ENCODE results near the gene IGHMBP2. TPM values are rescaled to one million over a fixed set of nuclear protein-coding genes. Genes with fewer than 3 reads are reported as not detected.

Gene IGHMBP2
- total and polyA plus RNA-seq, 8 donors: 8.5 to 41.3 (median 12.4) TPM

DNA sequence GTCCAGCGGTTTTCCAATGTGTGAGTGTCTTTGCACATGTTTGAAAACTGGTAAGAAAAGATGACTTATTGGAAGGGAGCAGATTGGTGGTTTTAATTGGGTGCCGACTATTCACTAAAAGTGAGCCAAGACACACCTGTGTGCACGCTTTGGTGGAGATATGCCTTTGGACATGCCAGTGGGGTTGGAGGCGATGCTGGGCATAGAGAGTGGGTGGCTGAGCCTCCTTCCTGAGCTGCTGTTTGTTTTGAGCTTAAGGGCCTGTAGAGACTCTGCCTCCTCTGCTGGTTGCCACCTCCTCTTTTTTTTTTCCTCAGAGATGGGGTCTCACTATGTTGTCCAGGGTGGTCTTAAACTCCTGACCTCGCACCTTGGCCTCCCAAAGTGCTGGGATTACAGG lies 9.5 kb downstream of the IGHMBP2 start:
- Histone ChIP-seq H3K27ac (no peak overlapping the region), H3K27me3 (no peaks in the 10 kb centered on the region), H3K36me3 (peaks cover 0 to 64% (median 33%) of the 10 kb centered on the region in 3 donors), H3K4me1 (no peaks in the 10 kb centered on the region), H3K4me3 (no peak overlapping the region), H3K9me3 (no peaks in the 10 kb centered on the region)
- intact Hi-C loops (cut with DNase I): no loop called here
- ATAC-seq: no peak
- TF ChIP-seq, protein P1, sequence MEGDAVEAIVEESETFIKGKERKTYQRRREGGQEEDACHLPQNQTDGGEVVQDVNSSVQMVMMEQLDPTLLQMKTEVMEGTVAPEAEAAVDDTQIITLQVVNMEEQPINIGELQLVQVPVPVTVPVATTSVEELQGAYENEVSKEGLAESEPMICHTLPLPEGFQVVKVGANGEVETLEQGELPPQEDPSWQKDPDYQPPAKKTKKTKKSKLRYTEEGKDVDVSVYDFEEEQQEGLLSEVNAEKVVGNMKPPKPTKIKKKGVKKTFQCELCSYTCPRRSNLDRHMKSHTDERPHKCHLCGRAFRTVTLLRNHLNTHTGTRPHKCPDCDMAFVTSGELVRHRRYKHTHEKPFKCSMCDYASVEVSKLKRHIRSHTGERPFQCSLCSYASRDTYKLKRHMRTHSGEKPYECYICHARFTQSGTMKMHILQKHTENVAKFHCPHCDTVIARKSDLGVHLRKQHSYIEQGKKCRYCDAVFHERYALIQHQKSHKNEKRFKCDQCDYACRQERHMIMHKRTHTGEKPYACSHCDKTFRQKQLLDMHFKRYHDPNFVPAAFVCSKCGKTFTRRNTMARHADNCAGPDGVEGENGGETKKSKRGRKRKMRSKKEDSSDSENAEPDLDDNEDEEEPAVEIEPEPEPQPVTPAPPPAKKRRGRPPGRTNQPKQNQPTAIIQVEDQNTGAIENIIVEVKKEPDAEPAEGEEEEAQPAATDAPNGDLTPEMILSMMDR (IDR thresholded peaks at IDR 0.05): no peak
- DNase-seq: no peak
- no peak for FAIRE-seq
- 93 to 98% methylated on average over 5 of the region's 5 CpGs for WGBS, 2 donors

- FAIRE-seq (no peak), DNase-seq (peak in 1 of 6 donors; percentile 32), ATAC-seq (no peak)
- Histone ChIP-seq H3K36me3 (peaks cover 0 to 61% (median 35%) of the 10 kb centered on the region in 3 donors), H3K4me3 (no peak overlapping the region), H3K27ac (no peak overlapping the region), H3K27me3 (no peaks in the 10 kb centered on the region), H3K9me3 (no peaks in the 10 kb centered on the region), H3K4me1 (no peaks in the 10 kb centered on the region)
- intact Hi-C loops (cut with DNase I): no loop called here
- TF ChIP-seq, protein P1 (IDR thresholded peaks at IDR 0.05): no peak
- WGBS, 2 donors: 95 to 97% methylated on average over 15 of the region's 15 CpGs
Observed at GRCh38 chr11:68914761-68915160, 11.1 kb downstream of the IGHMBP2 start.

DNA sequence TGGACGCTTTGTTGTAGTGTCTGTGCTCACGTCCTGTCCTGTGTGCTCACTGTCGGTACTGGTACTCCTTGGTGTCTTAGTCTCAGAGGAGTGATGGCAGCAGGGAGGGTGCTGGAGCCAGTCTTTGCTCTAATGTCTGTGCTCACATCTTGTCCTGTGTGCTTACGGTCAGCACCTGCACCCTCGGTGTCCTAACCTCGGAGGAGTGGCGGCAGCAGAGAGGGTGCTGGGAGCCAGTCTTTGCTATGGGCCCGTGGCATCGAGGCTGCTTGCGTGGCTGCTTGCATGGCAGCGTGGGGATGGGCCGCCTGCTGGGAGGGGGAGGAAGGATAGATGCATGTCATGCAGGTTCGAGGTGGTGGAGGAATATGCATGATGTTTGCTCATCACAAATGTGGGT lies 12.7 kb downstream of the IGHMBP2 start:
- H3K4me1 ChIP-seq: no peaks in the 10 kb centered on the region
- FAIRE-seq (no peak), ATAC-seq (no peak), DNase-seq (no peak)
- no peak overlapping the region for H3K4me3 ChIP-seq
- peaks cover 0 to 46% (median 36%) of the 10 kb centered on the region in 3 donors for H3K36me3 ChIP-seq
- TF ChIP-seq, protein P1 (IDR thresholded peaks at IDR 0.05): no peak
- H3K27ac ChIP-seq: no peak overlapping the region
- intact Hi-C loops (cut with DNase I): no loop called here
- no peaks in the 10 kb centered on the region for H3K9me3 ChIP-seq
- H3K27me3 ChIP-seq: no peaks in the 10 kb centered on the region
- WGBS, 2 donors: 91 to 92% methylated on average over 13 of the region's 13 CpGs

DNA sequence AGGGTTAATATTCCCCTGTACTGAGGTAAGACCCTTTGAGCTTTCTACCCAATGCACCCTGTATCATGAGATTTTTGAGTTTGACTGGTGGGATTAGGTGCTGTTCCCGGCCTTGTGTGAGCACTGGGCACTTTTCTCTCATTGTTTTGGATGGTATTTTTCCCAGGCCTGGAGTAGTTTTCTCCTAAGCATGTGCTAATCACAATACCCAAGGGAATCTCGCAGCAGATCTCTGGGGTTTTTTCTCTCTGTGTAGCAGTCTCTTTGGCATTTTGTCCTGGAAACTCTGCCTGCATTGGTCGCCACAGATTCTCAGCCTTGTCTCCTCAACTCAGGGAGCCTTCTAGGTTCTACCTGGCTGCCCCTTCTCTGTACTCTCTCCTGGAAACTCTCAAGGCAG lies 19.9 kb downstream of the IGHMBP2 start:
- DNase-seq: no peak
- FAIRE-seq: no peak
- Histone ChIP-seq H3K4me3 (no peak overlapping the region), H3K9me3 (no peaks in the 10 kb centered on the region), H3K27ac (no peak overlapping the region), H3K4me1 (no peaks in the 10 kb centered on the region), H3K36me3 (peaks cover 2 to 27% (median 9%) of the 10 kb centered on the region in 3 donors), H3K27me3 (no peaks in the 10 kb centered on the region)
- WGBS, 2 donors: 89 to 92% methylated on average over 3 of the region's 3 CpGs
- TF ChIP-seq, protein P1 (IDR thresholded peaks at IDR 0.05): no peak
- no peak for ATAC-seq
- intact Hi-C loops (cut with DNase I): no loop called here

DNA sequence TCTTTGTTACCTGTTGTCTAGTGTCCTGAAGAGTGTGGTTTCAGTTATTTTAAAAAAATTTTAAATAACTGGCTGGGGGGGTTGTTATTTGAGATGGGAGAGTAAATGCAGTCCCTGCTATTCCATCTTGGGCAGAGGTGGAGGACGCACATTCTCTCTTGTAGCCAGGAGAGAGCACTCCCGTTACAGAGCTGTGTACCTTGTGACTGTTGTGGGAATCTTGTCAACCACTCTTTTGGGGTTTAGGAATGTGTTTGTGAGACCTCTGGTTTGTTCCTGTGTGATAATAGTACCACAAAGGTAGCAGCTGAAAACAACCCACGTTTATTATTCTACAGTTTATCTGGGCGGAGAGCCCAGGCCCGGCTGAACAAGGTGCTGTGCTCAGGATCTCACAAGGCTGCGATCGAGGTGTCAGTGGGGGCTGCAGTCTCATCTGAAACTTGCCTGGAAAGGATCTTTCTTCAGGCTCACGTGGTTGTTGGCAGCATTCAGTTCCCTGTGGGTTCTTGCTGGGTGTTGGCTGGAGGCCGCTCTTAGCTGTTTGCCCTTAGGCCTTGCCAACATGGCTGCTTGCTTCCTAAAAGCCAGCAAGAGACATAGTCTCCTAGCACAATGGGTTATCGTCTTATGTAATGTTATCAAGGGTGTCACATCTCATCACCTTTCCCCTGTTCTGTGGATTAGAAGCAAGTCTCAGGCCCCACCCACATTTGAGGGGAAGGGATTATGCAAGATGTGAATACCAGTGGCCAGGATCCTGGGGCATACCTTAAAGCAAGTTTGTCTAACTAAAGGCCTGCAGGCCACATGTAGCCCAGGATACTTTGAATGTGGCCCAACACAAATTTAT lies 20.6 kb downstream of the IGHMBP2 start:
- intact Hi-C loops (cut with DNase I): no loop called here
- no peaks in the 10 kb centered on the region for H3K4me1 ChIP-seq
- H3K4me3 ChIP-seq: no peak overlapping the region
- H3K9me3 ChIP-seq: no peaks in the 10 kb centered on the region
- ATAC-seq (no peak), FAIRE-seq (no peak), DNase-seq (no peak)
- peaks cover 4 to 34% (median 13%) of the 10 kb centered on the region in 3 donors for H3K36me3 ChIP-seq
- WGBS, 2 donors: 89 to 95% methylated on average over 10 of the region's 10 CpGs
- TF ChIP-seq, protein P1 (IDR thresholded peaks at IDR 0.05): no peak
- no peaks in the 10 kb centered on the region for H3K27me3 ChIP-seq
- H3K27ac ChIP-seq: no peak overlapping the region

All from pancreas (tissue), 10 donors.